ENCODE data around the gene ADGRG6. TPM values are rescaled to one million over a fixed set of nuclear protein-coding genes. Genes with fewer than 3 reads are reported as not detected.
"Not testable (repeated sequence)": the region's sequence is repeated elsewhere in the genome, so short reads cannot be mapped to it uniquely, and the experiment has no call there.

The ADGRG6 gene
- total RNA-seq, 1 experiment from 2014 or later, result 3.0 TPM

- not testable (repeated sequence) for H3K9me3 ChIP-seq (replicated peaks); H3K4me1 ChIP-seq; H3K27me3 ChIP-seq; DNase-seq; H3K27ac ChIP-seq; H3K36me3 ChIP-seq; H3K4me3 ChIP-seq
These were observed 149.0 kb downstream of the ADGRG6 start for GRCh38 chr6:142450856-142451255.

DNA sequence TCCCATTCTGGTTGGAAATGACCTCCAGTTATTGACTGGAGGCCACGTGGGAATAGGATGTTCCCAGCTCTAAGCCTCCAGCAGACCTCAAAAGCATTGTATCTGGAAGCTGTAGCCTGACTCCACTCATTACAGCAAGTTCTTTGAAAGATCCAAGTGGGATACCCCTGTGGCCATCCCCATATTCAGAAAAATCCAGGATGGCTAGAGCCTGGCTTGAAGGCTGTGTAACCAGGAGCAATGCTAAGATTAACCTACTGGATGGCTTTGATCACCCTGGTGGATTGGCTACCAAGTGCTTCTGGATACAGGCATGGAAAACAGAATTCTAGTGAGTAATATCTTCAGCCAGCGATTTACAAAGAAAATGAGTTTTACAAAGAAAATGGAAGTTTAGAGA, 151.2 kb downstream of the ADGRG6 start:
- no peak overlapping the region for H3K27ac ChIP-seq
- no peaks in the 10 kb centered on the region for H3K4me1 ChIP-seq
- no peaks in the 10 kb centered on the region for H3K36me3 ChIP-seq
- no peak overlapping the region for H3K4me3 ChIP-seq
- DNase-seq, result no peak
- H3K27me3 ChIP-seq, result no peaks in the 10 kb centered on the region
- no peaks in the 10 kb centered on the region; the same call in 1 of the 2 replicates for H3K9me3 ChIP-seq (replicated peaks)

- not testable (repeated sequence) for H3K4me3 ChIP-seq; H3K4me1 ChIP-seq; H3K9me3 ChIP-seq (replicated peaks); H3K27me3 ChIP-seq; H3K36me3 ChIP-seq; DNase-seq; H3K27ac ChIP-seq
These were observed 152.4 kb downstream of the ADGRG6 start for GRCh38 chr6:142454196-142454595.

DNA sequence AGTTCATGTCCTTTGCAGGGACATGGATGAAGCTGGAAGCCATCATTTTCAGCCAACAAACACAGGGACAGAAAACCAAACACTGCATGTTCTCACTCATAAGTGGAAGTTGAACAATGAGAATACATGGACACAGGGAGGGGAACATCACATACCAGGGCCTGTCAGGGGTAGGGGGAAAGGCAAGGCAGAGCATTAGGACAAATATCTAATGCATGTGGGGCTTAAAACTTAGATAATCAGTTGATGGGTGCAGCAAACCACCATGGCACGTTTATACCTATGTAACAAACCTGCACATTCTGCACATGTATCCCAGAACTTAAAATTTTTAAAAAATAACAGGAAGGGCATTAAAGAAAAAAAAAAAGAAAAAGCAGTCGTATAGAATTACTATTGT, 153.0 kb downstream of the ADGRG6 start:
- not testable (repeated sequence) for DNase-seq; H3K36me3 ChIP-seq; H3K27me3 ChIP-seq; H3K4me1 ChIP-seq; H3K27ac ChIP-seq; H3K4me3 ChIP-seq; H3K9me3 ChIP-seq (replicated peaks)

DNA sequence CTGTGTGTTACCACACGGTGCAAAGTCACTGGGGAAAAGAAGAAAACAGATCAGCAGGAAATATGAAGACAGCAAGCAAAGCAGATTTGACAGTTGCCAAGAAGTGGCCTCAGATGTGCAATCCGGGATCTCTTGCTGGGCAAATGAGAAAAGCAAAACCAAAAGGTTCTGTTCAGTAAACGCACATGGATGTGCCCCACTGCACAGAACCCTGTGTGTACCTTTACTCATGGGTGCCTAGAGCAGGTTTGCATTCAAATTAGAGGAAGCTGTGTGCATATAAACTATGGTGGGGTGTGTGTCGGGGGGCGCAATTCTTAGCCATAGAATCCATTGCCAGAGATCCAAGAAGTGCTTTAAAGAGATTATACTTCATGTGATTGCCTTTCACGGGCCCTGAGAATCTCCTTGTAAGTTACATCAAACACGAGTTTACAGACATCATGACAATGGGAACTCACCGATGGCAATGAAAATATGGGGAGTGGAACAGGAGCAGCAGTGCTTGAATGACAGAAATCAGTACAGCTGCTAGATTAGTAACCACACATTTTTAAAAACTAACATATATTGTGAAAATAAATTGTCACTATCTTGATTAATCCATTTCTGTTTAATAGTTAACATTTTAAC, 154.3 kb downstream of the ADGRG6 start:
- Histone ChIP-seq H3K4me1 (no peaks in the 10 kb centered on the region), H3K27ac (no peak overlapping the region), H3K36me3 (no peaks in the 10 kb centered on the region), H3K27me3 (no peaks in the 10 kb centered on the region), H3K9me3 (replicated peaks) (no peaks in the 10 kb centered on the region), H3K4me3 (no peak overlapping the region)
- no peak for DNase-seq

DNA sequence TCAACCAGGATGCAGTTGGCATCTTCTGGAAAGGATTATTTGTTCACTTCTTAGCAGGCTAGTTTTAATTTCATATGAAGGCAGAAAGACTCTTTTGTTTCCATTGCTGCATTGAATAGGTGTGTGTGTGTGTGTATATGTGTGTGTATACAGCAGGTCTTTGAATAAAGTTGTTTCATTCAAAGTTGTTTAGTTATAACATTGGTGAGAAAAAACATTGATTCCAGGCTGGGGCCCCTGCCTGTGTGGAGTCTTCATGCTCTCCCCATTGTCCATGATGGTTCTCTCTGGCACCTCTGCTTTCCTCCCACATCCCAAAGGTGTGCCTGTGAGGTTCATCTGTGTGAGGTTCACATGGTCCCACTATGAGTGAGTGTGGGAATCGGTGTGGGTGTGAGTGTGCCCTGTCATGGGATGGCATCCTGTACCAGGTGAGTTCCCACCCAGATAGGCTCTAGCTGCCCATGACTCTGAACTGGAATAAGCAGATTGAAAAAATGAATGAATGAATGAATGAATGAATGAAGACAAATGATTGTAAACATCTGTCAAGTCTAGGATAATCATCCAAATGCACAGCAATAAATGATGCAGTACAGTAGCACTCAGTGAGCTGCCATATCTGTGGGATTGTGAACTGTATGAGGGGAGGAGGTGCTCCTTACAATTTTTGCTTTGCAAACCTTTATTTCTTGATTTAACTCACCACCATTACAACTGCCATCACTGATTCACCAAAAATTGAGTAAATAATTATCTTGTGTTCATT, 156.0 kb downstream of the ADGRG6 start:
- no peaks in the 10 kb centered on the region for H3K36me3 ChIP-seq
- no peaks in the 10 kb centered on the region for H3K4me1 ChIP-seq
- no peak for DNase-seq
- H3K27me3 ChIP-seq, result no peaks in the 10 kb centered on the region
- no peak overlapping the region for H3K4me3 ChIP-seq
- H3K27ac ChIP-seq, result no peak overlapping the region
- H3K9me3 ChIP-seq (replicated peaks), result no peaks in the 10 kb centered on the region

- Histone ChIP-seq H3K27ac (no peak overlapping the region), H3K4me3 (no peak overlapping the region), H3K9me3 (replicated peaks) (no peaks in the 10 kb centered on the region), H3K27me3 (no peaks in the 10 kb centered on the region), H3K36me3 (no peaks in the 10 kb centered on the region), H3K4me1 (no peaks in the 10 kb centered on the region)
- no peak for DNase-seq
These were observed 157.0 kb downstream of the ADGRG6 start for GRCh38 chr6:142458836-142459235.

DNA sequence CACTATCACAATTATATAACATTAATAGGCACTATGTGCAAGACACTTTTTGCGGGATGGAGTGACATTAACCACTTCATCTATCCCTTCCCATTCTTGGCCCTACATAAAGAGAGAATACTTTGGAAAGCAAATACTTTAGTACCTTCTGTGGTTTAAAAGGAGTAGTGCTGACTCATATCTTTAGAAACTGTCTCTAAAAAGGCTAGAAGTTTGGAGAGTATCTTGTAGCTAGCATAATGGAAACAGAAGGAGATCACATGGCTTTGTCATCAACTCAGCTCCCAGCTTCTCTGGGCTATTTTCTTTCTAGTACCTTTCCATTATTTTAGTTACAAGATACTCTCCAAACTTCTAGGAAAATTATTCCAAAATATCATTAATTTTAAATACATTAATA, 157.5 kb downstream of the ADGRG6 start:
- Histone ChIP-seq H3K27ac (no peak overlapping the region), H3K27me3 (no peaks in the 10 kb centered on the region), H3K36me3 (no peaks in the 10 kb centered on the region), H3K9me3 (replicated peaks) (no peaks in the 10 kb centered on the region), H3K4me1 (no peaks in the 10 kb centered on the region), H3K4me3 (no peak overlapping the region)
- no peak for DNase-seq

GRCh38 chr6:142462260-142462659, 160.5 kb downstream of the ADGRG6 start:
- no peaks in the 10 kb centered on the region for H3K4me1 ChIP-seq
- H3K27me3 ChIP-seq, result no peaks in the 10 kb centered on the region
- DNase-seq, result no peak
- 0 out of 2 replicates have a peak, but pooled peaks cover 3% of the 10 kb centered on the region for H3K9me3 ChIP-seq (replicated peaks)
- H3K36me3 ChIP-seq, result no peaks in the 10 kb centered on the region
- no peak overlapping the region for H3K27ac ChIP-seq
- no peak overlapping the region for H3K4me3 ChIP-seq

GRCh38 chr6:142463988-142464387, 162.2 kb downstream of the ADGRG6 start:
- Histone ChIP-seq H3K27me3 (no peaks in the 10 kb centered on the region), H3K4me1 (no peaks in the 10 kb centered on the region), H3K27ac (no peak overlapping the region), H3K9me3 (replicated peaks) (0 out of 2 replicates have a peak, but pooled peaks cover 3% of the 10 kb centered on the region), H3K36me3 (no peaks in the 10 kb centered on the region), H3K4me3 (no peak overlapping the region)
- no peak for DNase-seq

DNA sequence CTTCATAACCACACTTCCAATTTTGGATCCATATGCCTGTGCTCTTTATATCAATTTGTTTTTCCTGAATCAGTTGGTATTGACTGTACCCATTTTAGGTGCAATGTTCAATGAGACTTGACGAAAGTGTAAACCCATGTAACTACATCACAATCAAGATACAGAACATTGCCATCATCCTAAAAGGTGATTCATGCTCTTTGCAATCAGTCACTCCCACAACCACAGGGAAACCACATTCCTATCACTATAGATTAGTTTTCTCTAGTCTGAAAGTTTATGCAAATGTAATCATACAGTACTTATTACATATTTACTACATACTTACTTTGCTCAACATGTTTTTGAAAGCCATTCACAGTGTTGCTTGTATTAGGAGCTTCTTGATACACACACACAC, 167.4 kb downstream of the ADGRG6 start:
- Histone ChIP-seq H3K4me1 (no peaks in the 10 kb centered on the region), H3K4me3 (no peak overlapping the region), H3K36me3 (no peaks in the 10 kb centered on the region), H3K27ac (no peak overlapping the region), H3K9me3 (replicated peaks) (0 out of 2 replicates have a peak, but pooled peaks cover 3% of the 10 kb centered on the region), H3K27me3 (no peaks in the 10 kb centered on the region)
- no peak for DNase-seq

GRCh38 chr6:142470421-142470820, 168.6 kb downstream of the ADGRG6 start:
- no peak overlapping the region for H3K4me3 ChIP-seq
- 0 out of 2 replicates have a peak, but pooled peaks cover 3% of the 10 kb centered on the region for H3K9me3 ChIP-seq (replicated peaks)
- no peaks in the 10 kb centered on the region for H3K27me3 ChIP-seq
- no peaks in the 10 kb centered on the region for H3K4me1 ChIP-seq
- no peak overlapping the region for H3K27ac ChIP-seq
- H3K36me3 ChIP-seq, result no peaks in the 10 kb centered on the region
- DNase-seq, result no peak

DNA sequence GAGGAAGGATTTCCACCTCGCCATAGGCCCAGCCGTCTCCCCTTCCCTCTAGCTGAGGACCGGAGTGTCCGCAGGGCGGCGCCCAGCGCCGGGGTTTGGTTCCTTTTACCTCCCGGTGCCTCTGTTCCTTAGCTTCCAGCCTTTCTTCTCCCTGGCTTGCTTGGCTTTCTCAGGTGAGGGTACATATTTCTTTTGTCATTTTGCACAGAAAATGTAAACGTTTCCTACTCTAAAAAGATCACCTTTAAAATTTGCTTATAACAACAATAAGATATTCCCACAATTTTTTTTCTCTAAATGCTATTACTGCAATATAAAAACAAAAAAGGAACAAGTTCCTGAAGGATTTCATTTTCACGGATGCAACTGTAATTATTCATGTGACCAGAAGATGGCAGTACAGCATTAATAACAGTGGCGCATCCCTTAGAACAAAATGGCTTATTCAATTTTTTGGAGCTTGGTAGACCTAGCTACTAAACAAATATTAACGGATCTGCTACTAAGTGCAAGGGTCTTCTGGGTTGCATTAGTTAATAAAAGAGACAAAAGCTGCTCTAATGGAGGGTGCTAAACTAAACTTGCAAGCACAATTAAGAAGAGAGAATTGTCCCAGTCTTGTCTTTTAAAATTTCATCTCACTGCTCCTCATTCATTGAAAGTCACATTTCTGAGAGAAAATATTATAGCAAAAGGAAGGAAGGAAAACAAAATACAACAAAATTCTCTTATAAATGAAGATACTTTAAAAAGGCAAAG, 172.9 kb downstream of the ADGRG6 start:
- no peak overlapping the region for H3K27ac ChIP-seq
- peak; percentile 68 to 78 for DNase-seq
- no peaks in the 10 kb centered on the region for H3K27me3 ChIP-seq
- no peak overlapping the region for H3K4me3 ChIP-seq
- no peaks in the 10 kb centered on the region; the same call in 1 of the 2 replicates for H3K9me3 ChIP-seq (replicated peaks)
- H3K36me3 ChIP-seq, result no peaks in the 10 kb centered on the region
- H3K4me1 ChIP-seq, result peaks cover 4% of the 10 kb centered on the region; the same call in 1 of the 2 replicates

GRCh38 chr6:142476452-142476851, 174.6 kb downstream of the ADGRG6 start:
- Histone ChIP-seq H3K4me3 (no peak overlapping the region), H3K9me3 (replicated peaks) (no peaks in the 10 kb centered on the region; the same call in 1 of the 2 replicates), H3K36me3 (no peaks in the 10 kb centered on the region), H3K27me3 (no peaks in the 10 kb centered on the region), H3K27ac (no peak overlapping the region), H3K4me1 (peaks cover 4% of the 10 kb centered on the region; the same call in 1 of the 2 replicates)
- no peak for DNase-seq

- no peak overlapping the region for H3K4me3 ChIP-seq
- H3K9me3 ChIP-seq (replicated peaks), result no peaks in the 10 kb centered on the region; the same call in 1 of the 2 replicates
- peaks cover 4% of the 10 kb centered on the region; the same call in 1 of the 2 replicates for H3K4me1 ChIP-seq
- no peaks in the 10 kb centered on the region for H3K27me3 ChIP-seq
- peak; percentile 23 to 38 for DNase-seq
- H3K36me3 ChIP-seq, result no peaks in the 10 kb centered on the region
- H3K27ac ChIP-seq, result no peak overlapping the region
These were observed 176.3 kb downstream of the ADGRG6 start for GRCh38 chr6:142478117-142478516.

Data from SJCRH30 (cell line).